Measurements from ENCODE around the gene COA6.

DNA sequence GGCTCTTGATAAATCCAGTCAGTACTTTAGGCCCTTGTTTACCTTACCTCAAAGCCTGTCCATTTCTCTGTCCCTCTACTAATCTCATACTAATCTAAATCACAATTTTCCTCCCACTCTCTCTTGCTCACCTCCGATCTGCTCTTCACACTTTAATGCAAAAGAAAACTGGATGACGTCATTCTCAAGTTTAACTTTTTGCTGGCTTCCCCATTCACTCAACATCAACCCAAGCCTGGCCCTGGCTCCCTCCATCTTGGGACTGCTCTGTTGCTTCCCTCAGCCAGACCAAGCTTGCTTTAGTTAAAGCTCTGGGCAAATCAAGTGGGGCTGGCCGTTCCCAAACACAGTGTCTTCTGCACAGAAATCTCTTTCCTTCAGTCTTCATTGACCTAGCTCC, 29.7 kb downstream of the COA6 start:
- TF ChIP-seq CTCF (IDR thresholded peaks at IDR 0.05) (no peak), ZFX (IDR thresholded peaks at IDR 0.05; ENCODE audit: borderline replicate concordance) (no peak)
